SU-DHL-6 (cell line): ENCODE data around the gene UQCC5.

ENCODE experiments used
- CTCF ChIP-seq: fragments of 200-600 bp; sonication (generic); IDR thresholded peaks from one replicate; pipeline ENCODE4 v1.5.1; 2017; ENCODE audit warnings: antibody characterized with exemption, mild to moderate bottlenecking, low read length, moderate library complexity; ENCODE audit not compliant: insufficient read depth, poor library complexity, severe bottlenecking
- EZH2phosphoT487 ChIP-seq: fragments of 200-600 bp; sonication (generic), shearing (Covaris generic); conservative IDR thresholded peaks from 2 replicates; pipeline ENCODE4 v1.6.1; 2018; ENCODE audit warnings: mild to moderate bottlenecking, antibody characterized with exemption, low read length, moderate library complexity, mixed read lengths

DNA sequence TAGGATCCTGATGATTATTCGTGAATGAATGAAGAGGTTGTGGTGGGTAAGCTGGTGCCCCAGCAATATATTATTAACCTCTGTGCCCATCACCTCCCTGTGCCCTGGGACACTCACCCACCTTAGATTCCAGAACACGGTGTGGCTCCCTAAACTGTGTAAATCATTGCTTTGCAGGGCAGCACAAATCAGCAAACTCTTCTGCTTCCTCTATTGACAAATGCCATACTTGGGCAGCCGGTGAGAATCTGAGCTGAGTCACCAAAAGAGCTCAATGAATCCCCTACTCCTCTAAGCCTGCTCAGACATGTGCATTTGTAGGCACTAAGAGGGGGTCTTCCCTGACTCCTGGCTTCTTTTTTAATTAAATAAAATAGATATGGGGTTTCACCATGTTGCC, 15.7 kb downstream of the UQCC5 start:
- TF ChIP-seq CTCF, result no peak
- TF ChIP-seq EZH2phosphoT487, result no peak
